IMR-90 (cell line): Measurements from ENCODE around the gene IL1RAPL1.

Source experiments
- MAFK ChIP-seq: IDR thresholded peaks from 2 replicates; pipeline ENCODE4 v1.6.1; 2012; ENCODE audit warnings: low read depth, low read length, improper control_type of control experiment
- MAZ ChIP-seq: IDR thresholded peaks from 2 replicates; pipeline ENCODE4 v1.6.1; 2012; ENCODE audit warnings: low read depth, mild to moderate bottlenecking, low read length, improper control_type of control experiment, moderate library complexity, borderline replicate concordance
- MXI1 ChIP-seq: IDR thresholded peaks from 2 replicates; pipeline ENCODE4 v1.6.1; 2012; ENCODE audit warnings: low read depth, mild to moderate bottlenecking, low read length, moderate library complexity, borderline replicate concordance
- POLR2A ChIP-seq: IDR thresholded peaks from 2 replicates; pipeline ENCODE4 v1.6.1; 2012; ENCODE audit warnings: mild to moderate bottlenecking, low read depth, low read length
- RAD21 ChIP-seq: IDR thresholded peaks from 2 replicates; pipeline ENCODE4 v1.6.1; 2012; ENCODE audit warnings: low read length, improper control_type of control experiment
- RCOR1 ChIP-seq: IDR thresholded peaks from 2 replicates; pipeline ENCODE4 v1.6.1; 2012; ENCODE audit warnings: mild to moderate bottlenecking, low read length, improper control_type of control experiment; ENCODE audit not compliant: insufficient replicate concordance
- RFX5 ChIP-seq: IDR thresholded peaks from 2 replicates; pipeline ENCODE4 v1.8.0; 2012; ENCODE audit warnings: low read depth, mild to moderate bottlenecking, low read length, moderate library complexity
- SMC3 ChIP-seq: fragments of 150-350 bp; IDR thresholded peaks from 2 replicates; pipeline ENCODE4 v1.6.1; 2016; ENCODE audit warnings: low read depth, mild to moderate bottlenecking, antibody characterized with exemption, low read length, moderate library complexity
- TF ChIP-seq, protein P1 (sequence below): conservative IDR thresholded peaks from 2 replicates; pipeline ENCODE4 v1.5.1; 2012; ENCODE audit warnings: mild to moderate bottlenecking, low read depth, low read length, improper control_type of control experiment
- TF ChIP-seq, protein P2 (sequence below): fragments of 150-350 bp; IDR thresholded peaks from 2 replicates; pipeline ENCODE4 v1.6.1; 2017; ENCODE audit warnings: mild to moderate bottlenecking, antibody characterized with exemption, low read length, low read depth

DNA sequence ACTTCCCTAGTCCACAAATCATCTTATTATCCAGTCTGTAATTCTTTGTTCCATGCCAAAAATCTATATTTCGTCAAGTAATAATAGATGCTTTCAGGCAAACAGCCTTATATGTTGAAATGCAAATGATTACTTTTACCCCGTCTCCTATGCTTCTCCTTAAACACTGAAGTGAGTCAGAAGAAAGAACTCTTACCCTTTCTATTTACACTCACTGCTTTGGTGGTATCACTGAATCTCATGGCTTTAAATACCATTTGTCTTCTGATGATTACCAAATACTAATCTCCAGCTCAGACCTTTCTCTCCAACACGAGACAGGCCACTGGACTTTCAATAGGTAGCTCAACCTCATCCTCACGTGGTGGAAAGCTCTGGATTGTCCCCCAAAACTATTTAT is 558.1 kb downstream of the IL1RAPL1 start:
- TF ChIP-seq, protein P1, sequence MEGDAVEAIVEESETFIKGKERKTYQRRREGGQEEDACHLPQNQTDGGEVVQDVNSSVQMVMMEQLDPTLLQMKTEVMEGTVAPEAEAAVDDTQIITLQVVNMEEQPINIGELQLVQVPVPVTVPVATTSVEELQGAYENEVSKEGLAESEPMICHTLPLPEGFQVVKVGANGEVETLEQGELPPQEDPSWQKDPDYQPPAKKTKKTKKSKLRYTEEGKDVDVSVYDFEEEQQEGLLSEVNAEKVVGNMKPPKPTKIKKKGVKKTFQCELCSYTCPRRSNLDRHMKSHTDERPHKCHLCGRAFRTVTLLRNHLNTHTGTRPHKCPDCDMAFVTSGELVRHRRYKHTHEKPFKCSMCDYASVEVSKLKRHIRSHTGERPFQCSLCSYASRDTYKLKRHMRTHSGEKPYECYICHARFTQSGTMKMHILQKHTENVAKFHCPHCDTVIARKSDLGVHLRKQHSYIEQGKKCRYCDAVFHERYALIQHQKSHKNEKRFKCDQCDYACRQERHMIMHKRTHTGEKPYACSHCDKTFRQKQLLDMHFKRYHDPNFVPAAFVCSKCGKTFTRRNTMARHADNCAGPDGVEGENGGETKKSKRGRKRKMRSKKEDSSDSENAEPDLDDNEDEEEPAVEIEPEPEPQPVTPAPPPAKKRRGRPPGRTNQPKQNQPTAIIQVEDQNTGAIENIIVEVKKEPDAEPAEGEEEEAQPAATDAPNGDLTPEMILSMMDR: no peak
- TF ChIP-seq POLR2A: no peak
- no peak for TF ChIP-seq RFX5
- no peak for TF ChIP-seq SMC3
- no peak for TF ChIP-seq MAZ
- no peak for TF ChIP-seq MAFK
- TF ChIP-seq, protein P2, sequence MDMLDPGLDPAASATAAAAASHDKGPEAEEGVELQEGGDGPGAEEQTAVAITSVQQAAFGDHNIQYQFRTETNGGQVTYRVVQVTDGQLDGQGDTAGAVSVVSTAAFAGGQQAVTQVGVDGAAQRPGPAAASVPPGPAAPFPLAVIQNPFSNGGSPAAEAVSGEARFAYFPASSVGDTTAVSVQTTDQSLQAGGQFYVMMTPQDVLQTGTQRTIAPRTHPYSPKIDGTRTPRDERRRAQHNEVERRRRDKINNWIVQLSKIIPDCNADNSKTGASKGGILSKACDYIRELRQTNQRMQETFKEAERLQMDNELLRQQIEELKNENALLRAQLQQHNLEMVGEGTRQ: no peak
- TF ChIP-seq RAD21: no peak
- TF ChIP-seq RCOR1: no peak
- no peak for TF ChIP-seq MXI1
